HepG2 (cell line): ENCODE results near the gene MRPS7. TPM values are rescaled to one million over a fixed set of nuclear protein-coding genes. Genes with fewer than 3 reads are reported as not detected.

Experiments used
- ZBTB20 ChIP-seq: sonication (generic); formaldehyde crosslinking; IDR thresholded peaks from 2 replicates; pipeline ENCODE4 v1.8.1; 2023; ENCODE audit warnings: missing genetic modification reagents, low read depth, mild to moderate bottlenecking, borderline replicate concordance
- ZBTB37 ChIP-seq: sonication (generic); formaldehyde crosslinking; IDR thresholded peaks from 2 replicates; pipeline ENCODE4 v1.4.0; 2020; ENCODE audit warnings: mild to moderate bottlenecking, missing genetic modification reagents
- ZFP41 ChIP-seq: sonication (generic); formaldehyde crosslinking; IDR thresholded peaks from 2 replicates; pipeline ENCODE4 v1.4.0; 2020; ENCODE audit warnings: mild to moderate bottlenecking, missing genetic modification reagents, borderline replicate concordance
- ZSCAN25 ChIP-seq: sonication (generic); formaldehyde crosslinking; IDR thresholded peaks from 2 replicates; pipeline ENCODE4 v1.8.0; 2022; ENCODE audit warnings: mild to moderate bottlenecking, missing genetic modification reagents
- polyA plus RNA-seq, 8 experiments: library from polyadenylated mRNA; depleted of rRNA in 3 of 8; stranded (reverse) in 7 of 8; unstranded in 1 of 8; fragments of >200 nt; fragmentation: Illumina TruSeq in 4 of 8; extraction: Trizol in 4 of 8; gene quantifications; 2 replicates each; pipeline versions ENCODE4 v1.2.1 to v1.2.3, GENCODE V29; 2011 to 2016; ENCODE audit warnings: low read depth in 4 of 8, missing spikeins in 1 of 8, mixed read lengths in 1 of 8; ENCODE audit not compliant: insufficient read depth in 1 of 8
- total RNA-seq, 5 experiments: library from RNA; depleted of rRNA; stranded (reverse); fragments of >200 nt; fragmentation: Illumina TruSeq; extraction: Trizol; gene quantifications; 2 replicates each; pipeline ENCODE4 v1.2.3, GENCODE V29; 2016; ENCODE audit warnings: low read depth in 1 of 5
- TF ChIP-seq, protein P1 (sequence below): sonication (generic); formaldehyde crosslinking; IDR thresholded peaks from 2 replicates; pipeline ENCODE4 v1.8.0; 2022; ENCODE audit warnings: missing genetic modification reagents, mild to moderate bottlenecking, moderate library complexity, borderline replicate concordance
- TF ChIP-seq, protein P2 (sequence below): sonication (generic); formaldehyde crosslinking; IDR thresholded peaks from 2 replicates; pipeline ENCODE4 v1.8.1; 2022; ENCODE audit warnings: mild to moderate bottlenecking, missing genetic modification reagents
- TF ChIP-seq, protein P3 (sequence below): sonication (generic); formaldehyde crosslinking; IDR thresholded peaks from 2 replicates; pipeline ENCODE4 v1.5.0; 2020; ENCODE audit warnings: missing genetic modification reagents
- TF ChIP-seq, protein P4 (sequence below): sonication (generic); formaldehyde crosslinking; IDR thresholded peaks from 2 replicates; pipeline ENCODE4 v1.4.0; 2020; ENCODE audit warnings: mild to moderate bottlenecking, low read depth, missing genetic modification reagents
- TF ChIP-seq, protein P5 (sequence below): sonication (generic); formaldehyde crosslinking; IDR thresholded peaks from 2 replicates; pipeline ENCODE4 v1.4.0; 2020; ENCODE audit warnings: missing genetic modification reagents
- TF ChIP-seq, protein P6 (sequence below): sonication (generic); formaldehyde crosslinking; IDR thresholded peaks from 2 replicates; pipeline ENCODE4 v1.4.0; 2020; ENCODE audit warnings: missing genetic modification reagents

MRPS7 gene
- total and polyA plus RNA-seq, 2 of the 13 experiments (the other 11 are each of a cell fraction or from before 2014, with no cell fraction given), result 97.0 to 162 TPM

DNA sequence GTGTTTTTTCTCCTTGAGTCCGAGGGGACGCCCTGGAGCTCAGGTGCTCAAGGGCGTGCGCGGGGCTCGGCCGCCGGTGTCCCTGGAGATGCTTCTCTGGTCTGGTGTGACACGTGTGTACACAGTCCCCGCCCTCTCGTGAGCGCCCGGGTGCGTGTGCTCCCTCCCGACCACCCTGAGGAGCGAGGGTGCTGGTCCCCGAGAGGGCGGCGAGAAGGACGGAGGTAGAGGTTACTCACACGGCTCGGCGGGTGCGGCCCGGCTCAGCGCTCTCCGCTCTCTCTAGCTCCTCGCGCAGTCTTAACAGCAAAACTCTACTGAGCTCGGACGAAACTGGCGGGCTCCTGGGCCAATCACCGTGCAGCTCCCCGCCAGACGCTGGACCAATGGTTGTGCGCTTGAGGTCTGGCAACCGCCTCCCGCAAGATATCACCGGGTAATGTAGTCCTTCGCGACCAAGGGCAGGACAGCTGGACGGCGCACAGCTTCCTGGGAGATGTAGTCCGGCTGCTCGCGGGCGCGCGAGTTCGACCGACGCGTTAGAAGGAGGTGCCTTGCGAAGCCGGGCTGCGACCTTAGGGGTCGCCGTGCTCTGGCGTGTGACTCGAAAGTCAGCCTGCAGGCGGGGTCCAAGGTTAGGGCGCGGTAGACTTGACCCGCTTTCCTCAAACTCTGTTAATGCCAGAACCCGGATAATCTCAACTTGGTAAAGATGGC, 27.6 kb downstream of the MRPS7 start, which contains the start of gene SLC25A19 (continued):
- TF ChIP-seq, protein P1, sequence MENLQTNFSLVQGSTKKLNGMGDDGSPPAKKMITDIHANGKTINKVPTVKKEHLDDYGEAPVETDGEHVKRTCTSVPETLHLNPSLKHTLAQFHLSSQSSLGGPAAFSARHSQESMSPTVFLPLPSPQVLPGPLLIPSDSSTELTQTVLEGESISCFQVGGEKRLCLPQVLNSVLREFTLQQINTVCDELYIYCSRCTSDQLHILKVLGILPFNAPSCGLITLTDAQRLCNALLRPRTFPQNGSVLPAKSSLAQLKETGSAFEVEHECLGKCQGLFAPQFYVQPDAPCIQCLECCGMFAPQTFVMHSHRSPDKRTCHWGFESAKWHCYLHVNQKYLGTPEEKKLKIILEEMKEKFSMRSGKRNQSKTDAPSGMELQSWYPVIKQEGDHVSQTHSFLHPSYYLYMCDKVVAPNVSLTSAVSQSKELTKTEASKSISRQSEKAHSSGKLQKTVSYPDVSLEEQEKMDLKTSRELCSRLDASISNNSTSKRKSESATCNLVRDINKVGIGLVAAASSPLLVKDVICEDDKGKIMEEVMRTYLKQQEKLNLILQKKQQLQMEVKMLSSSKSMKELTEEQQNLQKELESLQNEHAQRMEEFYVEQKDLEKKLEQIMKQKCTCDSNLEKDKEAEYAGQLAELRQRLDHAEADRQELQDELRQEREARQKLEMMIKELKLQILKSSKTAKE (CRISPR knock-in tag), result peak; percentile 54
- TF ChIP-seq, protein P2, sequence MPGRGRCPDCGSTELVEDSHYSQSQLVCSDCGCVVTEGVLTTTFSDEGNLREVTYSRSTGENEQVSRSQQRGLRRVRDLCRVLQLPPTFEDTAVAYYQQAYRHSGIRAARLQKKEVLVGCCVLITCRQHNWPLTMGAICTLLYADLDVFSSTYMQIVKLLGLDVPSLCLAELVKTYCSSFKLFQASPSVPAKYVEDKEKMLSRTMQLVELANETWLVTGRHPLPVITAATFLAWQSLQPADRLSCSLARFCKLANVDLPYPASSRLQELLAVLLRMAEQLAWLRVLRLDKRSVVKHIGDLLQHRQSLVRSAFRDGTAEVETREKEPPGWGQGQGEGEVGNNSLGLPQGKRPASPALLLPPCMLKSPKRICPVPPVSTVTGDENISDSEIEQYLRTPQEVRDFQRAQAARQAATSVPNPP (CRISPR knock-in tag), result peak; percentile 40; the same call in 1 of the 2 replicates
- TF ChIP-seq ZBTB37 (CRISPR knock-in tag) (no peak), ZSCAN25 (CRISPR knock-in tag) (no peak; the same call in 1 of the 2 replicates), ZBTB20 (no peak; the same call in 1 of the 2 replicates), ZFP41 (CRISPR knock-in tag) (0 out of 2 replicates have a peak, but pooled peaks have one; percentile 40)
- TF ChIP-seq, protein P3, sequence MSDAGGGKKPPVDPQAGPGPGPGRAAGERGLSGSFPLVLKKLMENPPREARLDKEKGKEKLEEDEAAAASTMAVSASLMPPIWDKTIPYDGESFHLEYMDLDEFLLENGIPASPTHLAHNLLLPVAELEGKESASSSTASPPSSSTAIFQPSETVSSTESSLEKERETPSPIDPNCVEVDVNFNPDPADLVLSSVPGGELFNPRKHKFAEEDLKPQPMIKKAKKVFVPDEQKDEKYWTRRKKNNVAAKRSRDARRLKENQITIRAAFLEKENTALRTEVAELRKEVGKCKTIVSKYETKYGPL (CRISPR knock-in tag), result no peak
- TF ChIP-seq, protein P4, sequence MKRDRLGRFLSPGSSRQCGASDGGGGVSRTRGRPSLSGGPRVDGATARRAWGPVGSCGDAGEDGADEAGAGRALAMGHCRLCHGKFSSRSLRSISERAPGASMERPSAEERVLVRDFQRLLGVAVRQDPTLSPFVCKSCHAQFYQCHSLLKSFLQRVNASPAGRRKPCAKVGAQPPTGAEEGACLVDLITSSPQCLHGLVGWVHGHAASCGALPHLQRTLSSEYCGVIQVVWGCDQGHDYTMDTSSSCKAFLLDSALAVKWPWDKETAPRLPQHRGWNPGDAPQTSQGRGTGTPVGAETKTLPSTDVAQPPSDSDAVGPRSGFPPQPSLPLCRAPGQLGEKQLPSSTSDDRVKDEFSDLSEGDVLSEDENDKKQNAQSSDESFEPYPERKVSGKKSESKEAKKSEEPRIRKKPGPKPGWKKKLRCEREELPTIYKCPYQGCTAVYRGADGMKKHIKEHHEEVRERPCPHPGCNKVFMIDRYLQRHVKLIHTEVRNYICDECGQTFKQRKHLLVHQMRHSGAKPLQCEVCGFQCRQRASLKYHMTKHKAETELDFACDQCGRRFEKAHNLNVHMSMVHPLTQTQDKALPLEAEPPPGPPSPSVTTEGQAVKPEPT (CRISPR knock-in tag), result peak; percentile 72; the same call in 1 of the 2 replicates
- TF ChIP-seq, protein P5, sequence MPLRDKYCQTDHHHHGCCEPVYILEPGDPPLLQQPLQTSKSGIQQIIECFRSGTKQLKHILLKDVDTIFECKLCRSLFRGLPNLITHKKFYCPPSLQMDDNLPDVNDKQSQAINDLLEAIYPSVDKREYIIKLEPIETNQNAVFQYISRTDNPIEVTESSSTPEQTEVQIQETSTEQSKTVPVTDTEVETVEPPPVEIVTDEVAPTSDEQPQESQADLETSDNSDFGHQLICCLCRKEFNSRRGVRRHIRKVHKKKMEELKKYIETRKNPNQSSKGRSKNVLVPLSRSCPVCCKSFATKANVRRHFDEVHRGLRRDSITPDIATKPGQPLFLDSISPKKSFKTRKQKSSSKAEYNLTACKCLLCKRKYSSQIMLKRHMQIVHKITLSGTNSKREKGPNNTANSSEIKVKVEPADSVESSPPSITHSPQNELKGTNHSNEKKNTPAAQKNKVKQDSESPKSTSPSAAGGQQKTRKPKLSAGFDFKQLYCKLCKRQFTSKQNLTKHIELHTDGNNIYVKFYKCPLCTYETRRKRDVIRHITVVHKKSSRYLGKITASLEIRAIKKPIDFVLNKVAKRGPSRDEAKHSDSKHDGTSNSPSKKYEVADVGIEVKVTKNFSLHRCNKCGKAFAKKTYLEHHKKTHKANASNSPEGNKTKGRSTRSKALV, result peak; percentile 38
- TF ChIP-seq, protein P6, sequence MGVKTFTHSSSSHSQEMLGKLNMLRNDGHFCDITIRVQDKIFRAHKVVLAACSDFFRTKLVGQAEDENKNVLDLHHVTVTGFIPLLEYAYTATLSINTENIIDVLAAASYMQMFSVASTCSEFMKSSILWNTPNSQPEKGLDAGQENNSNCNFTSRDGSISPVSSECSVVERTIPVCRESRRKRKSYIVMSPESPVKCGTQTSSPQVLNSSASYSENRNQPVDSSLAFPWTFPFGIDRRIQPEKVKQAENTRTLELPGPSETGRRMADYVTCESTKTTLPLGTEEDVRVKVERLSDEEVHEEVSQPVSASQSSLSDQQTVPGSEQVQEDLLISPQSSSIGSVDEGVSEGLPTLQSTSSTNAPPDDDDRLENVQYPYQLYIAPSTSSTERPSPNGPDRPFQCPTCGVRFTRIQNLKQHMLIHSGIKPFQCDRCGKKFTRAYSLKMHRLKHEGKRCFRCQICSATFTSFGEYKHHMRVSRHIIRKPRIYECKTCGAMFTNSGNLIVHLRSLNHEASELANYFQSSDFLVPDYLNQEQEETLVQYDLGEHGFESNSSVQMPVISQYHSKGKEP (CRISPR knock-in tag), result peak; percentile 40; the same call in 1 of the 2 replicates
